Ishikawa (cell line): ENCODE results near the gene RPS15.

Source experiments
- RAD21 ChIP-seq: IDR thresholded peaks from 2 replicates; pipeline ENCODE4 v1.6.1; 2012; ENCODE audit warnings: low read depth
- TAF1 ChIP-seq: IDR thresholded peaks from 2 replicates; pipeline ENCODE4 v1.6.1; 2012; ENCODE audit warnings: low read depth, mild to moderate bottlenecking
- TF ChIP-seq, protein P1 (sequence below): IDR thresholded peaks from 2 replicates; pipeline ENCODE4 v1.6.1; 2012
- TF ChIP-seq, protein P2 (sequence below): IDR thresholded peaks from 2 replicates; pipeline ENCODE4 v1.6.1; 2012

DNA sequence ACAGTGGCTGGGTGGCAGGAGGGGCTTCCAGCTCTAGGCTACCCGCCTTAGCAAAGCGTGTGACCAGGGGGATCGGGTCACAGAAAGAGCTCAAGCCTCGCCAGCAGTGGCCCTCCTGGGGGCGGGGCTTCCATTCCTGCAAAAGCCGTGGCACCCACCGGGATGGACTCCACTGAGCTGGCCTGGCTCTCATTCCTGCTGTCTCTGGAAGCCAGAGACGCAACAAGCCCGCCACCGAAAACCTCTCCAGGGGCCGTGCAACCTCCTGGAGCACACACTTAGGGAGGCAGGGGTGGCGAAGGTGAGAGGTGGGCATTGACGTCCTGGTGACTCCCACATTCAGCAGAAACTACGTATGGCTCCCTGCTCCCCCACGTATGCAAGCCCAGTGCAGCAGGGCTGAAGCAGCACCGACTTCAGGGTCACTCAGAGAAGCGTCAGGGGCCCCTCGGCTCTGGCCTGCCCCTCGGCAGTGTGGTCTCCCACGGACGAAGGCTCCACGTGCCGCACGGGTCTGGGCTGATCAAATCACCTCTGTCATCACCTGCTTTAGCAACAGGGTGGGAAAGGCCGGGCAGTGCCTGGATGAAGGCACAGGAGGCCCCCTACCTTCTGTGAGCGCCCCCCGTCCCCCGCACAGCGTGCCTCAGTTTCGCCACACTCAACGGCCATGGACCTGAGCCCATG, 37.7 kb downstream of the RPS15 start:
- TF ChIP-seq, protein P1, sequence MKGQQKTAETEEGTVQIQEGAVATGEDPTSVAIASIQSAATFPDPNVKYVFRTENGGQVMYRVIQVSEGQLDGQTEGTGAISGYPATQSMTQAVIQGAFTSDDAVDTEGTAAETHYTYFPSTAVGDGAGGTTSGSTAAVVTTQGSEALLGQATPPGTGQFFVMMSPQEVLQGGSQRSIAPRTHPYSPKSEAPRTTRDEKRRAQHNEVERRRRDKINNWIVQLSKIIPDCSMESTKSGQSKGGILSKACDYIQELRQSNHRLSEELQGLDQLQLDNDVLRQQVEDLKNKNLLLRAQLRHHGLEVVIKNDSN: no peak
- TF ChIP-seq TAF1: no peak
- TF ChIP-seq, protein P2, sequence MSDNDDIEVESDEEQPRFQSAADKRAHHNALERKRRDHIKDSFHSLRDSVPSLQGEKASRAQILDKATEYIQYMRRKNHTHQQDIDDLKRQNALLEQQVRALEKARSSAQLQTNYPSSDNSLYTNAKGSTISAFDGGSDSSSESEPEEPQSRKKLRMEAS: no peak
- no peak for TF ChIP-seq RAD21
